A549 (cell line): ENCODE measurements around the gene RARA.

Experiments
- CBX2 ChIP-seq: fragments of 200-600 bp; sonication (generic); IDR thresholded peaks from 2 replicates; pipeline ENCODE4 v1.6.1; 2016; ENCODE audit warnings: low read depth, mild to moderate bottlenecking, borderline replicate concordance
- EP300 ChIP-seq, 2 experiments: fragments of >200 bp; sonication (Bioruptor Twin); formaldehyde crosslinking; IDR thresholded peaks; 2 replicates in 1 of 2; 3 replicates in 1 of 2; pipeline ENCODE4 v1.6.1; 2016 to 2017
- KDM5A ChIP-seq: fragments of 200-600 bp; sonication (generic); IDR thresholded peaks from 2 replicates; pipeline ENCODE4 v1.6.1; 2016; ENCODE audit warnings: antibody characterized with exemption, mild to moderate bottlenecking
- MAFK ChIP-seq: fragments of 450-650 bp; IDR thresholded peaks from 2 replicates; pipeline ENCODE4 v1.6.1; 2014; ENCODE audit not compliant: partially characterized antibody
- NR3C1 ChIP-seq: fragments of >200 bp; sonication (Bioruptor Twin); formaldehyde crosslinking; IDR thresholded peaks from 3 replicates; pipeline ENCODE4 v1.6.1; 2017
- PHF8 ChIP-seq: fragments of 200-600 bp; sonication (generic); IDR thresholded peaks from 2 replicates; pipeline ENCODE4 v1.6.1; 2016; ENCODE audit warnings: low read depth, mild to moderate bottlenecking, antibody characterized with exemption, moderate library complexity, borderline replicate concordance
- POLR2A ChIP-seq: IDR thresholded peaks from 2 replicates; pipeline ENCODE4 v1.6.1; 2012; ENCODE audit warnings: mild to moderate bottlenecking, low read length
- RAD21 ChIP-seq, 2 experiments: fragments of >200 bp in 1 of 2; sonication (Bioruptor Twin) in 1 of 2; formaldehyde crosslinking in 1 of 2; IDR thresholded peaks in 1 of 2; conservative IDR thresholded peaks in 1 of 2; 2 replicates in 1 of 2; 3 replicates in 1 of 2; pipeline ENCODE4 v1.6.1; 2012 to 2018; ENCODE audit warnings: inconsistent platforms in 1 of 2
- ZC3H11A ChIP-seq: fragments of 450-650 bp; IDR thresholded peaks from 2 replicates; pipeline ENCODE4 v1.6.1; 2014; ENCODE audit warnings: antibody characterized with exemption, mild to moderate bottlenecking
- TF ChIP-seq, protein P1 (sequence below): fragments of >200 bp; sonication (Bioruptor Twin); formaldehyde crosslinking; IDR thresholded peaks from 3 replicates; pipeline ENCODE4 v1.5.1; 2016
- TF ChIP-seq, protein P2 (sequence below): fragments of 200-600 bp; sonication (generic); IDR thresholded peaks from 2 replicates; pipeline ENCODE4 v1.6.1; 2016; ENCODE audit warnings: antibody characterized with exemption, mild to moderate bottlenecking, moderate library complexity

DNA sequence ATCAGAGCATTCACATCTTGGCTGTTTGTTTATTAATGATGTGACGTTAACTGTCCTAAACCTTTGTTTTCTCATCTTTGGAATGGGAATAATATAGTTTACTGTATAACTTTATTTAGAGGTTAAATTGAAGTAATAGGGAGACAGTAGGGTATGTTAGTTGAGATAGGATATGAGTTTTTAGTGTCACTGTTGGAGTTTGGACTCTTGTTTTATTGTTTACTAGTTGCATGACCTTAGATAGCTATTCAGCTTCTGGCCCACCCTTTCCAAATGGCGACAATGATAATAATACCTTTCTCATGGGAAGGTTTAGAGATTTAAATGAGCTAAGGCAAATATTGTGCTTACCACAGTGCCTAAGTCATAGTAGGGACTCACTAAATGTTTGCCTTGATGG lies 49.5 kb upstream of the RARA start:
- TF ChIP-seq, protein P1, sequence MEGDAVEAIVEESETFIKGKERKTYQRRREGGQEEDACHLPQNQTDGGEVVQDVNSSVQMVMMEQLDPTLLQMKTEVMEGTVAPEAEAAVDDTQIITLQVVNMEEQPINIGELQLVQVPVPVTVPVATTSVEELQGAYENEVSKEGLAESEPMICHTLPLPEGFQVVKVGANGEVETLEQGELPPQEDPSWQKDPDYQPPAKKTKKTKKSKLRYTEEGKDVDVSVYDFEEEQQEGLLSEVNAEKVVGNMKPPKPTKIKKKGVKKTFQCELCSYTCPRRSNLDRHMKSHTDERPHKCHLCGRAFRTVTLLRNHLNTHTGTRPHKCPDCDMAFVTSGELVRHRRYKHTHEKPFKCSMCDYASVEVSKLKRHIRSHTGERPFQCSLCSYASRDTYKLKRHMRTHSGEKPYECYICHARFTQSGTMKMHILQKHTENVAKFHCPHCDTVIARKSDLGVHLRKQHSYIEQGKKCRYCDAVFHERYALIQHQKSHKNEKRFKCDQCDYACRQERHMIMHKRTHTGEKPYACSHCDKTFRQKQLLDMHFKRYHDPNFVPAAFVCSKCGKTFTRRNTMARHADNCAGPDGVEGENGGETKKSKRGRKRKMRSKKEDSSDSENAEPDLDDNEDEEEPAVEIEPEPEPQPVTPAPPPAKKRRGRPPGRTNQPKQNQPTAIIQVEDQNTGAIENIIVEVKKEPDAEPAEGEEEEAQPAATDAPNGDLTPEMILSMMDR: no peak
- TF ChIP-seq NR3C1 (no peak), MAFK (no peak), ZC3H11A (no peak), EP300 (IDR thresholded peaks at IDR 0.05) (no peak), CBX2 (no peak), PHF8 (no peak), POLR2A (no peak), RAD21 (conservative IDR thresholded peaks at IDR 0.05 in 1 of 2, IDR thresholded peaks at IDR 0.05 in 1 of 2) (no peak), KDM5A (no peak)
- TF ChIP-seq, protein P2, sequence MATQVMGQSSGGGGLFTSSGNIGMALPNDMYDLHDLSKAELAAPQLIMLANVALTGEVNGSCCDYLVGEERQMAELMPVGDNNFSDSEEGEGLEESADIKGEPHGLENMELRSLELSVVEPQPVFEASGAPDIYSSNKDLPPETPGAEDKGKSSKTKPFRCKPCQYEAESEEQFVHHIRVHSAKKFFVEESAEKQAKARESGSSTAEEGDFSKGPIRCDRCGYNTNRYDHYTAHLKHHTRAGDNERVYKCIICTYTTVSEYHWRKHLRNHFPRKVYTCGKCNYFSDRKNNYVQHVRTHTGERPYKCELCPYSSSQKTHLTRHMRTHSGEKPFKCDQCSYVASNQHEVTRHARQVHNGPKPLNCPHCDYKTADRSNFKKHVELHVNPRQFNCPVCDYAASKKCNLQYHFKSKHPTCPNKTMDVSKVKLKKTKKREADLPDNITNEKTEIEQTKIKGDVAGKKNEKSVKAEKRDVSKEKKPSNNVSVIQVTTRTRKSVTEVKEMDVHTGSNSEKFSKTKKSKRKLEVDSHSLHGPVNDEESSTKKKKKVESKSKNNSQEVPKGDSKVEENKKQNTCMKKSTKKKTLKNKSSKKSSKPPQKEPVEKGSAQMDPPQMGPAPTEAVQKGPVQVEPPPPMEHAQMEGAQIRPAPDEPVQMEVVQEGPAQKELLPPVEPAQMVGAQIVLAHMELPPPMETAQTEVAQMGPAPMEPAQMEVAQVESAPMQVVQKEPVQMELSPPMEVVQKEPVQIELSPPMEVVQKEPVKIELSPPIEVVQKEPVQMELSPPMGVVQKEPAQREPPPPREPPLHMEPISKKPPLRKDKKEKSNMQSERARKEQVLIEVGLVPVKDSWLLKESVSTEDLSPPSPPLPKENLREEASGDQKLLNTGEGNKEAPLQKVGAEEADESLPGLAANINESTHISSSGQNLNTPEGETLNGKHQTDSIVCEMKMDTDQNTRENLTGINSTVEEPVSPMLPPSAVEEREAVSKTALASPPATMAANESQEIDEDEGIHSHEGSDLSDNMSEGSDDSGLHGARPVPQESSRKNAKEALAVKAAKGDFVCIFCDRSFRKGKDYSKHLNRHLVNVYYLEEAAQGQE: no peak
